MM.1S (cell line): Measurements from ENCODE around the gene PDIK1L.

Experiments used
- DNase-seq: peaks from one replicate; pipeline ENCODE4 v3.0.0-alpha.2; 2015
- H2AFZ ChIP-seq: fragments of 300-600 bp; sonication (generic); 2 replicates; pipeline ENCODE4 v1.6.0; 2016; ENCODE audit warnings: antibody characterized with exemption, low read length
- H3F3A ChIP-seq: fragments of 300-600 bp; sonication (generic); 2 replicates; pipeline ENCODE4 v1.6.1; 2016; ENCODE audit warnings: mild to moderate bottlenecking, antibody characterized with exemption, low read length, moderate library complexity, mixed read lengths; ENCODE audit not compliant: insufficient read depth
- H3K27ac ChIP-seq: fragments of 300-600 bp; sonication (generic); 2 replicates; pipeline ENCODE4 v1.5.1; 2016; ENCODE audit warnings: mild to moderate bottlenecking, low read length
- H3K27me3 ChIP-seq: fragments of 300-600 bp; sonication (generic); replicated peaks from 2 replicates; pipeline ENCODE4 v1.6.0; 2016; ENCODE audit warnings: low read length; ENCODE audit not compliant: insufficient read depth
- H3K36me3 ChIP-seq: fragments of 300-600 bp; sonication (generic); replicated peaks from 2 replicates; pipeline ENCODE4 v1.6.1; 2016; ENCODE audit warnings: mild to moderate bottlenecking, low read length, mixed read lengths; ENCODE audit not compliant: insufficient read depth
- H3K4me1 ChIP-seq: fragments of 300-600 bp; sonication (generic); 2 replicates; pipeline ENCODE4 v1.6.1; 2016; ENCODE audit warnings: low read length, mixed read lengths
- H3K4me2 ChIP-seq: fragments of 300-600 bp; sonication (generic); 2 replicates; pipeline ENCODE4 v1.6.0; 2016; ENCODE audit warnings: low read depth, low read length
- H3K4me3 ChIP-seq: fragments of 300-600 bp; sonication (generic); 2 replicates; pipeline ENCODE4 v1.5.1; 2016; ENCODE audit warnings: low read length, mixed read lengths
- H3K79me2 ChIP-seq: fragments of 300-600 bp; sonication (generic); 2 replicates; pipeline ENCODE4 v1.6.1; 2016; ENCODE audit warnings: mixed run types, low read length, mixed read lengths
- H3K9ac ChIP-seq: fragments of 300-600 bp; sonication (generic); 2 replicates; pipeline ENCODE4 v1.6.1; 2016; ENCODE audit warnings: low read length, mixed read lengths
- H3K9me2 ChIP-seq: fragments of 300-600 bp; sonication (generic); replicated peaks from 2 replicates; pipeline ENCODE4 v1.6.1; 2016; ENCODE audit warnings: mild to moderate bottlenecking, low read length, mixed read lengths; ENCODE audit not compliant: insufficient read depth
- H3K9me3 ChIP-seq: fragments of 300-600 bp; sonication (generic); replicated peaks from 2 replicates; pipeline ENCODE4 v1.6.1; 2016; ENCODE audit warnings: mild to moderate bottlenecking, low read length, mixed read lengths; ENCODE audit not compliant: insufficient read depth
- H4K20me1 ChIP-seq: fragments of 300-600 bp; sonication (generic); 2 replicates; pipeline ENCODE4 v1.6.1; 2016; ENCODE audit warnings: mild to moderate bottlenecking, low read length, moderate library complexity, mixed read lengths; ENCODE audit not compliant: insufficient read depth
- EZH2 ChIP-seq: fragments of 300-600 bp; sonication (generic); optimal IDR thresholded peaks from 2 replicates; pipeline ENCODE3; 2017; ENCODE audit warnings: low read depth, mild to moderate bottlenecking, antibody characterized with exemption, low read length, mixed read lengths
- EZH2phosphoT487 ChIP-seq: fragments of 300-600 bp; sonication (generic); IDR thresholded peaks from 2 replicates; pipeline ENCODE4 v1.6.1; 2018; ENCODE audit warnings: antibody characterized with exemption, low read length
- TF ChIP-seq, protein P1 (sequence below): fragments of 300-600 bp; sonication (generic); IDR thresholded peaks from 2 replicates; pipeline ENCODE4 v1.5.1; 2016; ENCODE audit warnings: antibody characterized with exemption, low read length, mixed read lengths

PDIK1L gene

GRCh38 chr1:26075421-26076144 is 36.0 kb upstream of the PDIK1L start:
- TF ChIP-seq, protein P1, sequence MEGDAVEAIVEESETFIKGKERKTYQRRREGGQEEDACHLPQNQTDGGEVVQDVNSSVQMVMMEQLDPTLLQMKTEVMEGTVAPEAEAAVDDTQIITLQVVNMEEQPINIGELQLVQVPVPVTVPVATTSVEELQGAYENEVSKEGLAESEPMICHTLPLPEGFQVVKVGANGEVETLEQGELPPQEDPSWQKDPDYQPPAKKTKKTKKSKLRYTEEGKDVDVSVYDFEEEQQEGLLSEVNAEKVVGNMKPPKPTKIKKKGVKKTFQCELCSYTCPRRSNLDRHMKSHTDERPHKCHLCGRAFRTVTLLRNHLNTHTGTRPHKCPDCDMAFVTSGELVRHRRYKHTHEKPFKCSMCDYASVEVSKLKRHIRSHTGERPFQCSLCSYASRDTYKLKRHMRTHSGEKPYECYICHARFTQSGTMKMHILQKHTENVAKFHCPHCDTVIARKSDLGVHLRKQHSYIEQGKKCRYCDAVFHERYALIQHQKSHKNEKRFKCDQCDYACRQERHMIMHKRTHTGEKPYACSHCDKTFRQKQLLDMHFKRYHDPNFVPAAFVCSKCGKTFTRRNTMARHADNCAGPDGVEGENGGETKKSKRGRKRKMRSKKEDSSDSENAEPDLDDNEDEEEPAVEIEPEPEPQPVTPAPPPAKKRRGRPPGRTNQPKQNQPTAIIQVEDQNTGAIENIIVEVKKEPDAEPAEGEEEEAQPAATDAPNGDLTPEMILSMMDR, result no peak
- TF ChIP-seq EZH2phosphoT487, result no peak
- no peak overlapping the region for H3K9ac ChIP-seq
- no peak overlapping the region for H3K27ac ChIP-seq
- no peaks in the 10 kb centered on the region for H3K9me2 ChIP-seq
- H3K4me1 ChIP-seq, result no peaks in the 10 kb centered on the region
- no peaks in the 10 kb centered on the region for H3K9me3 ChIP-seq
- H3K4me3 ChIP-seq, result no peak overlapping the region
- H3K36me3 ChIP-seq, result no peaks in the 10 kb centered on the region
- H4K20me1 ChIP-seq, result no peaks in the 10 kb centered on the region
- no peaks in the 10 kb centered on the region for H3F3A ChIP-seq
- DNase-seq, result no peak
- no peak overlapping the region for H3K4me2 ChIP-seq
- H3K79me2 ChIP-seq, result no peaks in the 10 kb centered on the region
- peaks cover 11% of the 10 kb centered on the region; the same call in 1 of the 2 replicates for H3K27me3 ChIP-seq
- no peak overlapping the region for H2AFZ ChIP-seq

- Histone ChIP-seq H3K27me3 (peaks cover 6% of the 10 kb centered on the region; the same call in 1 of the 2 replicates), H3K4me3 (no peak overlapping the region), H3K27ac (no peak overlapping the region), H3K79me2 (no peaks in the 10 kb centered on the region), H3K4me2 (no peak overlapping the region), H2AFZ (no peak overlapping the region), H4K20me1 (no peaks in the 10 kb centered on the region), H3K9ac (no peak overlapping the region), H3K9me2 (no peaks in the 10 kb centered on the region), H3K9me3 (no peaks in the 10 kb centered on the region), H3K4me1 (no peaks in the 10 kb centered on the region), H3F3A (no peaks in the 10 kb centered on the region), H3K36me3 (no peaks in the 10 kb centered on the region)
- DNase-seq, result no peak
- TF ChIP-seq EZH2phosphoT487 (no peak), EZH2 (no peak)
Measured at GRCh38 chr1:26077524-26077923, 34.1 kb upstream of the PDIK1L start.

- Histone ChIP-seq H3K4me3 (no peak overlapping the region), H3K36me3 (no peaks in the 10 kb centered on the region), H3K4me2 (no peak overlapping the region), H3K27ac (no peak overlapping the region), H3K9me3 (no peaks in the 10 kb centered on the region), H3K27me3 (no peaks in the 10 kb centered on the region), H4K20me1 (no peaks in the 10 kb centered on the region), H3K9ac (no peak overlapping the region), H2AFZ (no peak overlapping the region), H3F3A (no peaks in the 10 kb centered on the region), H3K79me2 (no peaks in the 10 kb centered on the region), H3K4me1 (no peaks in the 10 kb centered on the region), H3K9me2 (no peaks in the 10 kb centered on the region)
- TF ChIP-seq, protein P1, result no peak
- DNase-seq, result no peak
Measured at GRCh38 chr1:26078286-26079177, 33.1 kb upstream of the PDIK1L start.

DNA sequence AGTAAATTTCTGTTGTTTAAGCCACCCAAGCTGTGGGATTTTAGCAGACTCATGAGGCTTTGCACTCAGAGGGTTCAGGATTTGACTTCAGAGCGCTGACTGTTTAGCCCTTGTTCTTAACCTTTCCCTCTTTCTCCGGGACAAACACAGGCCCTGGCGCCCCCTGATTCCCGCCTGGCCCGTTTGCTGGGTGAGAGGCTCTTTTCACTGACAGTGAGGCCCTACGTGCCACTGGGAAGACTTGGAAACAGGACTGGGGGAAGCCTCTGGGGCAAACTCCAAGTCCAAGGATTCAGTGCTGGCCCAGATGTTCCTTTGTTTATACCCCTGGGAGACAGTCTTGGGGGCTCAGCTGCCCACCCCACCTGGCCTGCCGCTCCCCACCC is 32.5 kb upstream of the PDIK1L start:
- no peak overlapping the region for H3K27ac ChIP-seq
- no peak overlapping the region for H3K9ac ChIP-seq
- no peaks in the 10 kb centered on the region for H3K36me3 ChIP-seq
- no peaks in the 10 kb centered on the region for H3F3A ChIP-seq
- no peaks in the 10 kb centered on the region for H3K9me3 ChIP-seq
- no peak overlapping the region for H3K4me2 ChIP-seq
- H3K79me2 ChIP-seq, result no peaks in the 10 kb centered on the region
- no peak overlapping the region for H2AFZ ChIP-seq
- H3K4me3 ChIP-seq, result no peak overlapping the region
- no peak for DNase-seq
- no peaks in the 10 kb centered on the region for H3K4me1 ChIP-seq
- no peaks in the 10 kb centered on the region for H3K27me3 ChIP-seq
- no peak for TF ChIP-seq EZH2
- TF ChIP-seq, protein P1, result no peak
- no peaks in the 10 kb centered on the region for H3K9me2 ChIP-seq
- no peaks in the 10 kb centered on the region for H4K20me1 ChIP-seq
